Neural cell (in vitro differentiated cells): ENCODE measurements around the gene MARK3. TPM values are rescaled to one million over a fixed set of nuclear protein-coding genes. Genes with fewer than 3 reads are reported as not detected.

Experiments
- H2AFZ ChIP-seq: fragments of 200-600, 300-800 bp; sonication (generic), shearing (Covaris generic); 2 replicates; pipeline ENCODE4 v1.6.0; 2014; ENCODE audit warnings: low read depth, mild to moderate bottlenecking, antibody characterized with exemption, low read length, moderate library complexity
- H3F3A ChIP-seq: fragments of 200-600 bp; shearing (Covaris generic); 2 replicates; pipeline ENCODE4 v1.6.1; 2016; ENCODE audit warnings: mild to moderate bottlenecking, moderate library complexity, mixed read lengths, antibody characterized with exemption, low read length; ENCODE audit not compliant: insufficient read depth, poor library complexity, severe bottlenecking
- H3K27ac ChIP-seq: fragments of 200-600, 300-800 bp; sonication (generic), shearing (Covaris generic); 2 replicates; pipeline ENCODE4 v1.5.1; 2014; ENCODE audit warnings: mild to moderate bottlenecking, low read length, moderate library complexity
- H3K27me3 ChIP-seq: fragments of 300-800, 200-600 bp; sonication (generic), shearing (Covaris generic); 2 replicates; pipeline ENCODE4 v1.6.0; 2014; ENCODE audit warnings: mild to moderate bottlenecking, low read depth, low read length, moderate library complexity; ENCODE audit not compliant: insufficient read depth
- H3K36me3 ChIP-seq: fragments of 300-800, 200-600 bp; sonication (generic), shearing (Covaris generic); 2 replicates; pipeline ENCODE4 v1.5.1; 2014; ENCODE audit warnings: mild to moderate bottlenecking, antibody characterized with exemption, low read length, moderate library complexity; ENCODE audit not compliant: insufficient read depth
- H3K4me2 ChIP-seq: fragments of 300-800, 200-600 bp; sonication (generic), shearing (Covaris generic); 2 replicates; pipeline ENCODE4 v1.6.0; 2014; ENCODE audit warnings: mild to moderate bottlenecking, low read length
- H3K4me3 ChIP-seq: fragments of 300-800, 200-600 bp; sonication (generic), shearing (Covaris generic); 2 replicates; pipeline ENCODE4 v1.5.1; 2014; ENCODE audit warnings: mild to moderate bottlenecking, low read length, moderate library complexity
- H3K79me2 ChIP-seq: fragments of 200-600 bp; shearing (Covaris generic); replicated peaks from 2 replicates; pipeline ENCODE4 v1.6.0; 2014; ENCODE audit warnings: mild to moderate bottlenecking, low read length, moderate library complexity; ENCODE audit not compliant: insufficient read depth
- H3K9ac ChIP-seq: fragments of 300-800, 200-600 bp; sonication (generic), shearing (Covaris generic); 2 replicates; pipeline ENCODE4 v1.6.1; 2016; ENCODE audit warnings: mild to moderate bottlenecking, low read length, mixed read lengths
- H3K9me2 ChIP-seq: fragments of 200-600 bp; shearing (Covaris generic); 2 replicates; pipeline ENCODE4 v1.6.1; 2016; ENCODE audit warnings: mild to moderate bottlenecking, low read length, mixed read lengths; ENCODE audit not compliant: insufficient read depth
- H3K9me3 ChIP-seq: fragments of 200-600, 300-800 bp; sonication (generic), shearing (Covaris generic); 2 replicates; pipeline ENCODE4 v1.6.1; 2016; ENCODE audit warnings: mild to moderate bottlenecking, mixed run types, low read length, moderate library complexity, mixed read lengths
- H4K20me1 ChIP-seq: fragments of 200-600 bp; shearing (Covaris generic); 2 replicates; pipeline ENCODE4 v1.6.1; 2016; ENCODE audit warnings: mild to moderate bottlenecking, mixed run types; ENCODE audit not compliant: insufficient read depth
- CTCF ChIP-seq: fragments of 450-650 bp; IDR thresholded peaks from 2 replicates; pipeline ENCODE4 v1.5.1; 2014; ENCODE audit warnings: antibody characterized with exemption, mild to moderate bottlenecking, moderate library complexity; ENCODE audit not compliant: poor library complexity, severe bottlenecking
- EP300 ChIP-seq: fragments of 450-650 bp; conservative IDR thresholded peaks from 2 replicates; pipeline ENCODE4 v1.6.1; 2014; ENCODE audit warnings: antibody characterized with exemption, mild to moderate bottlenecking, moderate library complexity; ENCODE audit not compliant: poor library complexity, severe bottlenecking
- EZH2 ChIP-seq: fragments of 200-600, 300-800 bp; shearing (Covaris generic), sonication (generic); IDR thresholded peaks from 2 replicates; pipeline ENCODE4 v1.6.1; 2014; ENCODE audit warnings: antibody characterized with exemption, low read length, borderline replicate concordance, mild to moderate bottlenecking; ENCODE audit not compliant: insufficient read depth, poor library complexity, severe bottlenecking
- MXI1 ChIP-seq: fragments of 450-650 bp; conservative IDR thresholded peaks from 2 replicates; pipeline ENCODE4 v1.6.1; 2014; ENCODE audit warnings: antibody characterized with exemption, mild to moderate bottlenecking; ENCODE audit not compliant: poor library complexity, severe bottlenecking
- POLR2AphosphoS5 ChIP-seq: IDR thresholded peaks from 2 replicates; pipeline ENCODE4 v1.6.1; 2012
- RAD21 ChIP-seq: fragments of 450-650 bp; conservative IDR thresholded peaks from 2 replicates; pipeline ENCODE4 v1.6.1; 2014; ENCODE audit warnings: antibody characterized with exemption, mild to moderate bottlenecking, moderate library complexity
- REST ChIP-seq: IDR thresholded peaks from 2 replicates; pipeline ENCODE4 v1.6.1; 2012; ENCODE audit warnings: borderline replicate concordance
- SMC3 ChIP-seq: fragments of 450-650 bp; conservative IDR thresholded peaks from 2 replicates; pipeline ENCODE4 v1.6.1; 2014; ENCODE audit warnings: antibody characterized with exemption, mild to moderate bottlenecking, moderate library complexity; ENCODE audit not compliant: poor library complexity
- TAF1 ChIP-seq: IDR thresholded peaks from 2 replicates; pipeline ENCODE4 v1.6.1; 2012; ENCODE audit warnings: low read depth
- polyA plus RNA-seq: library from polyadenylated mRNA; depleted of rRNA; stranded (reverse); fragments of >200 nt; gene quantifications from 2 replicates; pipeline ENCODE4 v1.2.3, GENCODE V29; 2014

Gene MARK3
- polyA plus RNA-seq, 1 donor from 2014 or later: 158 TPM

- H3K27me3 ChIP-seq: no peaks in the 10 kb centered on the region
- TF ChIP-seq TAF1: no peak
- no peak for TF ChIP-seq CTCF
- TF ChIP-seq RAD21: no peak
- no peak for TF ChIP-seq SMC3
- TF ChIP-seq MXI1: no peak
- no peak for TF ChIP-seq EZH2
- TF ChIP-seq REST: no peak
- TF ChIP-seq EP300: no peak
- H3K4me3 ChIP-seq: no peak overlapping the region
- no peaks in the 10 kb centered on the region for H3F3A ChIP-seq
- no peaks in the 10 kb centered on the region for H3K79me2 ChIP-seq
- H3K4me2 ChIP-seq: no peak overlapping the region
- no peak overlapping the region for H3K9ac ChIP-seq
- no peaks in the 10 kb centered on the region for H3K9me2 ChIP-seq
- no peak overlapping the region for H2AFZ ChIP-seq
- H3K36me3 ChIP-seq: no peaks in the 10 kb centered on the region
- no peaks in the 10 kb centered on the region for H3K9me3 ChIP-seq
- no peak overlapping the region for H3K27ac ChIP-seq
- no peaks in the 10 kb centered on the region for H4K20me1 ChIP-seq
Measured at GRCh38 chr14:103512701-103513611, 127.7 kb downstream of the MARK3 start.

- Histone ChIP-seq H3K27me3 (no peaks in the 10 kb centered on the region), H4K20me1 (peaks cover 9% of the 10 kb centered on the region), H3K9ac (no peak overlapping the region), H3K79me2 (peaks cover 1% of the 10 kb centered on the region), H3K4me2 (no peak overlapping the region), H3K4me3 (no peak overlapping the region), H3K36me3 (peaks cover 4% of the 10 kb centered on the region), H3K9me3 (no peaks in the 10 kb centered on the region), H2AFZ (no peak overlapping the region), H3K9me2 (no peaks in the 10 kb centered on the region), H3K27ac (no peak overlapping the region), H3F3A (no peaks in the 10 kb centered on the region)
- TF ChIP-seq CTCF (no peak), REST (no peak), POLR2AphosphoS5 (no peak), MXI1 (no peak), RAD21 (no peak), SMC3 (no peak), EP300 (no peak)
Measured at GRCh38 chr14:103514596-103515421, 129.6 kb downstream of the MARK3 start.
